Neutrophil (primary cell): ENCODE data around the gene NPRL2.

Source experiments
- H3K27ac ChIP-seq: fragments of 200-600 bp; sonication (generic); 2 replicates; pipeline ENCODE4 v1.5.1; 2016; ENCODE audit warnings: mild to moderate bottlenecking, moderate library complexity
- H3K27me3 ChIP-seq: fragments of 200-600 bp; sonication (generic); 2 replicates; pipeline ENCODE4 v1.6.0; 2016; ENCODE audit warnings: mild to moderate bottlenecking
- H3K36me3 ChIP-seq: fragments of 200-600 bp; sonication (generic); 2 replicates; pipeline ENCODE4 v1.5.1; 2017
- H3K4me1 ChIP-seq, 2 experiments: fragments of 200-600 bp in 1 of 2; sonication (generic) in 1 of 2; 1 replicate in 1 of 2; 2 replicates in 1 of 2; pipeline versions ENCODE4 v1.5.1 to v1.6.1; 2013 to 2016; ENCODE audit warnings: low read depth in 1 of 2, low read length in 1 of 2, mild to moderate bottlenecking in 1 of 2, moderate library complexity in 1 of 2; ENCODE audit not compliant: control insufficient read depth in 1 of 2, insufficient read depth in 1 of 2
- H3K4me3 ChIP-seq, 2 experiments: fragments of 200-600 bp in 1 of 2; sonication (generic) in 1 of 2; 1 replicate in 1 of 2; 2 replicates in 1 of 2; pipeline ENCODE4 v1.5.1; 2013 to 2016; ENCODE audit warnings: low read depth in 1 of 2, low read length in 1 of 2, mild to moderate bottlenecking in 1 of 2, moderate library complexity in 1 of 2
- H3K9me3 ChIP-seq: fragments of 200-600 bp; sonication (generic); 2 replicates; pipeline ENCODE4 v1.5.1; 2016
- TF ChIP-seq, protein P1 (sequence below): fragments of 200-600 bp; sonication (generic); IDR thresholded peaks from 2 replicates; pipeline ENCODE4 v1.5.1; 2016; ENCODE audit warnings: antibody characterized with exemption

The NPRL2 gene

GRCh38 chr3:50298836-50299637, 51.5 kb downstream of the NPRL2 start, which contains the start of the genes HYAL3 and NAA80:
TSS of gene HYAL3 (minus strand) at chr3:50299405. CDS start at chr3:50295602, 3,803 bp downstream.
TSS of gene NAA80 (minus strand) at chr3:50299405. CDS start at chr3:50297463, 1,942 bp downstream.
- Histone ChIP-seq H3K9me3 (no peaks in the 10 kb centered on the region), H3K27me3 (no peaks in the 10 kb centered on the region), H3K4me3 (peak within 1 kb of the TSS; percentile 72 to 80), H3K36me3 (no peaks in the 10 kb centered on the region), H3K27ac (peak within 1 kb of the TSS; percentile 97), H3K4me1 (peaks cover 37 to 40% of the 10 kb centered on the region in 2 experiments)
- TF ChIP-seq, protein P1, sequence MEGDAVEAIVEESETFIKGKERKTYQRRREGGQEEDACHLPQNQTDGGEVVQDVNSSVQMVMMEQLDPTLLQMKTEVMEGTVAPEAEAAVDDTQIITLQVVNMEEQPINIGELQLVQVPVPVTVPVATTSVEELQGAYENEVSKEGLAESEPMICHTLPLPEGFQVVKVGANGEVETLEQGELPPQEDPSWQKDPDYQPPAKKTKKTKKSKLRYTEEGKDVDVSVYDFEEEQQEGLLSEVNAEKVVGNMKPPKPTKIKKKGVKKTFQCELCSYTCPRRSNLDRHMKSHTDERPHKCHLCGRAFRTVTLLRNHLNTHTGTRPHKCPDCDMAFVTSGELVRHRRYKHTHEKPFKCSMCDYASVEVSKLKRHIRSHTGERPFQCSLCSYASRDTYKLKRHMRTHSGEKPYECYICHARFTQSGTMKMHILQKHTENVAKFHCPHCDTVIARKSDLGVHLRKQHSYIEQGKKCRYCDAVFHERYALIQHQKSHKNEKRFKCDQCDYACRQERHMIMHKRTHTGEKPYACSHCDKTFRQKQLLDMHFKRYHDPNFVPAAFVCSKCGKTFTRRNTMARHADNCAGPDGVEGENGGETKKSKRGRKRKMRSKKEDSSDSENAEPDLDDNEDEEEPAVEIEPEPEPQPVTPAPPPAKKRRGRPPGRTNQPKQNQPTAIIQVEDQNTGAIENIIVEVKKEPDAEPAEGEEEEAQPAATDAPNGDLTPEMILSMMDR: peak; percentile 92

DNA sequence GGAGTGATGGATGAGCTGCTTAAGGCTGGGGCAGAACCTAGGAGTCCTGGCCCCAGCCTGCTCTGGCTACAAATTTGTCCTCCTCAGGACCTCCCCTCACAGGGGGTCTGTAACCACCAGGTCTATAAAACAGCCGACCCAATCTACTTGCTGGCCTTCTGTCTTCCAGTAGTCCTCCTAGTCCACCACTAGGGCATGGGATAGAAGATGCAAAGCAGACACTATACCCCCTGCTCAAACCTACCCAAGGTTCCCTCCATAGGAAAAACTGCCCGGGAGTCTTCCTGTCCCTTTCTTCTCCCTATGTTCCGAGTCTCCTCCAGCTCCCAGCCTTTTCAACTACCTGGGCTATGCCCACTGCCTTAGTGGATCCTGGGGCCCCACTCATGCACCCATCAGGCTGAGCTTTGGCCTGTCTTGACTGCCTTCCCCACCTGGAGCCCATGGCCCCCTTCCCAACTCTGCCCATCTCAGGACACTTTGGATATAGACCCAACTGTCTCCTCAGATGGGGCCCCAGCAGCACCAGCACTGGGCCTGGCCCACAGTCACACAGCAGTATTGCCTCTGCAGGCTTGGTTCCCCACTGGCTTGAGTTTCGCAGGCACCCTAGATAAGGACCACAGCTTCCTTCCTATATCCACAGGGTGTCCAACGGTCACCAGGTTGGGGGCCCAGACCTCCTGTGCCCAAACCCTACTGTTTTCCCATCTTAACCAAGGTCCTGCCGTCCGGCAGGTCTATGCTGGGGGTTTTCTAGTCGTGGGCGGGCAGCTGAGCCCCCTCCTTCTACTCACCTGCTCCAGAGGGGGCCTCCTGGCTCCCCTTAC, 52.5 kb downstream of the NPRL2 start:
- peaks cover 37 to 40% of the 10 kb centered on the region in 2 experiments for H3K4me1 ChIP-seq
- TF ChIP-seq, protein P1: no peak
- H3K27ac ChIP-seq: peak overlapping the region; percentile 97
- peak overlapping the region; percentile 72 to 80 for H3K4me3 ChIP-seq
- H3K27me3 ChIP-seq: no peaks in the 10 kb centered on the region
- no peaks in the 10 kb centered on the region for H3K9me3 ChIP-seq
- no peaks in the 10 kb centered on the region for H3K36me3 ChIP-seq

- TF ChIP-seq, protein P1: no peak
- Histone ChIP-seq H3K4me1 (peaks cover 42 to 47% of the 10 kb centered on the region in 2 experiments), H3K4me3 (no peak overlapping the region), H3K27me3 (no peaks in the 10 kb centered on the region), H3K27ac (peak overlapping the region; percentile 97), H3K9me3 (no peaks in the 10 kb centered on the region), H3K36me3 (no peaks in the 10 kb centered on the region)
These were observed 53.2 kb downstream of the NPRL2 start for GRCh38 chr3:50297384-50297775.
